ENCODE measurements around the gene MTOR.

DNA sequence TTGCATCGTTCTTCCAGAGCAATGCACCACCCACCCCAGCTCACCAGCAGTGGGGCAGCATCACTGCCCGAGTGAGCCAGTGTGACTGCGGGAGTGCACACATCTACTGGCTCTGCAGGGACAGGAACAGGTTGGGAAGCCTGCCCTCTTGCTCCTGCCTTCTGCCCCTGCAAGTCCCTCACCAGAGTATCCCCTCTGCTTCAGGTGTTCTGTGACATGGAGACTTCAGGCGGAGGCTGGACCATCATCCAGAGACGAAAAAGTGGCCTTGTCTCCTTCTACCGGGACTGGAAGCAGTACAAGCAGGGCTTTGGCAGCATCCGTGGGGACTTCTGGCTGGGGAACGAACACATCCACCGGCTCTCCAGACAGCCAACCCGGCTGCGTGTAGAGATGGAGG, 69.0 kb downstream of the MTOR start:
- TF ChIP-seq CTCF (IDR thresholded peaks at IDR 0.05; ENCODE audit: insufficient read depth, low read depth, low read length) (no peak), EZH2 (IDR thresholded peaks at IDR 0.05; ENCODE audit: insufficient read depth, low read length) (no peak)
